8988T (cell line): Measurements from ENCODE around the gene SLC25A41.

Experiments used
- DNase-seq: peaks from one replicate; pipeline ENCODE4 v3.0.0; 2011

SLC25A41 gene

DNA sequence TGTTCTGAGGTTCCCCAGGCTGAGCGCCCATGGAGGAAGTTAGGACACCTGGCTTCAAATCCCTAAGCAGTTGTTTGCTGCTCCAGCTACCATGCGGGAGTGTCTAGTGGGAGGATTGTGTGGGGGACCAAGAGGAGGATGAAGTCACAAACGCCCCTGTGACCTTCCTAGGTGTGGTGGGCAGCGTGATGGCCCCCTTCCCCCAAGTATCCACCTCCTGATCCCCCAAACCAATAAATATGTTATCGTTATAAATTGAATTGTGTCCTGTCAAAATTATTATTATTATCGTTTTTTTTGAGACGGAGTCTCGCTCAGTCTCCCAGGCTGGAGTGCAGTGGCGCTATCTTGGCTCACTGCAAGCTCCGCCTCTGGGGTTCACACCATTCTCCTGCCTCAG is at the start of gene SLC25A41:
Gene SLC25A41, minus strand, starts transcription at position 101 of the 400 bp plus-strand sequence. Its CDS starts 70 bp downstream, at position 31.
- DNase-seq: no peak

DNA sequence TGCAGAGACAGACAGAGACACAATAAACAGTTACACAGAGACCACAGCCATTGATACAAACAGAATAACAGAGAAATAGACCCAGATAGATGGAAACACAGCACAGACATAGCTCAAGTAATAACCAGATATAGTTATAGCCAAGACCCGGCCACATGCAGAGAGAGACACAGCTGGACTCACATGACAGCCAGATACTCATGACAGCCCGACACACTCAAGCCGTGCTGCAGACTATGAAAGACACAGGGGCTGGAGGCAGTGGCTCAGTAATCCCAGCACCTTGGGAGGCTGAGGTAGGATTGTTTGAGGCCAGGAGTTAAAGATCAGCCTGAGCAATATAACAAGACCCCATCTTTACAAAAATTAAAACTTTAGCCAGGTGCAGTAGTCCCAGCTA is 49.7 kb upstream of the SLC25A41 start:
- no peak for DNase-seq

DNA sequence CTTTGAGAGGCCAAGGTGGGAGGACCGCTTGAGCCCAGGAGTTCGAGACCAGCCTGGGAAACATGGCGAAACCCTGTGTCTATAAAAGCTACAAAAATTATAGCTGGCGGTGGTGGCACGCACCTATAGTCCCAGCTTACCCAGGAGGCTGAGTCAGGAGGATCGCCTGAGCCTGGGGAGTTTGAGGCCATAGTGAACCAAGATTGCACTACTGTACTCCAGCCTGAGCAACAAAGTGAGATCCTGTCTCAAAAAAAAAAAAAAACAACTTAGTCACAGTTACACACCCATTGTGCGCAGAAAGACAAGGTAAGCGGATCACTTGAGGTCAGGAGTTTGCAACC is 48.8 kb upstream of the SLC25A41 start:
- no peak for DNase-seq

DNA sequence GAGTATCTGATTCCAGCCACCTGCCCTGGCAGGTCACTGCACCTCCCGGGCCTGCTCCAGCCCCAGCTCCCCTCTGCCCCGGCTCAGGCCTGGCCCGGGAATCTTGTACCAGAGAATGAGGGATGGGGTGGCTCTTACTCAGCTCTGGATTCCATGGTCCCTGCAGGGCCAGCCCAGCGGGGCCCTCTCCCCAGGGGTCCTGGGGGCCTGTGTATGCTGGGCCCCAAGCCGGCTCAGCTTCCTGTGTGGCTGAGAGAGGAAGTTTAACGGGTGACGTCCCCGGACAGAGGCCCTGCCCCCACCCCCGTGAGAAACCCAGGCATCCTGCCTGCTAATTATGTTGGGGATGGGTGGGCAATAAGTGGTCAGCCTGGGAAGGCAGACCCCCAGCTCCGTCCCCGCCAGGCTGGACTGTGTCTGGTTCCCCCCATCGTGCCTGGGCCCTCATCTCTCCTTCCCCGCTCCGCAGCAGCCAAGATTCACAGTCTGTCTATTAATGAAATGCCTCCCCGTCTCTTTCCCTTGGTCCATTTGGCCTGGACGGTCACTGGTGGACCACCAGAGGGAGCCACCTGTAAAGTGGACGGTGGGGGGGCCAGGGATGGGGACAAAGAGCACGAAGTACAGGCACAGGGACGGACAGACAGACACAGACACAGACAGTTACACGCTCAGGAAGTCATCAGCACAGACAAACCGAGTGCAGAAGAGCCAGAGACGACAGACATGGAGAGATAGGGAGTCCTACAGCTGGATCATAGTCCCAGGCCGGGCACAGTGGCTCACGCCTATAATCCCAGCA is 48.2 kb upstream of the SLC25A41 start, which contains the start of gene DENND1C:
Gene DENND1C, minus strand, starts transcription at position 247 of the 802 bp plus-strand sequence. Its CDS starts 92 bp downstream, at position 155.
- no peak for DNase-seq

DNA sequence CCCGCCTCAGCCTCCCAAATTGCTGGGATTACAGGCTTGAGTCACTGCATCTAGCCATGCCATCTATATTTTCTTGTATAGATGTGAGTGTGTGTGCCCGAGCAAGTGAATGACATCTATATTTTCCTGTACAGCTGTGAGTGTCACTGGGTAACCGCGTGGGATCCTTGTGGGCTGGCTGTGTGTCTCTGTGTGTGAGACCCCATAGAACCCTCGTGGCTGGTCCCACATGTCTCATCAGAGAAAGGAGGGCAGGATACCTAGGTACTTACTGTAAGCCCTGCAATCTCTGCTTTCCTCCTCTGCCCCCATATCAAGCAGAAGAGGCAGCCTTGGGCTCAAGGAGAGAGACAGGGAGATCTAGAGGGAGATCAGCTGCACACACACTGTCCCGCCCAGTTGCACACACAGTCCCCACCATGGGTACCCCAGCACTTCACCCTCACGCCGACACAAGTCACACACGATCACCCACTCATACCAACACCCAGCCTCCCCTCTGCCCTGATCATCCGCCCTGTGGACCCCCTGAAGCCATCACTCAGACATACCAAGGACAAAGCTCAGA is 47.4 kb upstream of the SLC25A41 start:
- no peak for DNase-seq

DNA sequence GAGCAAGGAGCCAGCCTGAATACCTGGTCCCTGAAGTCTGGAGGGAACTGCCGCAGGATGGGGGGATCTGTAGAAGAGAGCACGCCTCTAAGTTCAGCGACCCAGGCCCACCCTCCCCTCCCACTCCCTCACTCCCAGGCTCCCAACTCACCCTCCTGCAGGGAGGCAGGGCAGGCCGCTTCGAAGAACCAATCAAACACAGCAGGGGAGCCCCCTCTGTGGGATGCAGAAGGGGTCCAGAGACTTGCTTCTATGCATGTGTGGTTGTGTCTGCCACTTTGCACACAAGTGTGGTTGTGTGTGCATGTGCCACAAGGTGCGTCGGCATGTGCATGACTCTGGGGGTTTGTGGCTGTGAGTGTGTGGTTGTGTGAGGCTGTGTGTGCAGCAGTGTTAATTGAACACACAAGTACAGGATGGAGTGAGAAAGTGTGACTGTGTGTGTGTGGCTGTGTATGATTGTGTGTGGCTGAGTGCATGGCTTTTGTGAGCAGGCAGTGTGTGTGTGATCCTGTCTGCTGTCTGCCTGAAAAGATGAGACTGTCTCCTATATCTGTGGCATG is 46.4 kb upstream of the SLC25A41 start:
- DNase-seq: no peak

DNA sequence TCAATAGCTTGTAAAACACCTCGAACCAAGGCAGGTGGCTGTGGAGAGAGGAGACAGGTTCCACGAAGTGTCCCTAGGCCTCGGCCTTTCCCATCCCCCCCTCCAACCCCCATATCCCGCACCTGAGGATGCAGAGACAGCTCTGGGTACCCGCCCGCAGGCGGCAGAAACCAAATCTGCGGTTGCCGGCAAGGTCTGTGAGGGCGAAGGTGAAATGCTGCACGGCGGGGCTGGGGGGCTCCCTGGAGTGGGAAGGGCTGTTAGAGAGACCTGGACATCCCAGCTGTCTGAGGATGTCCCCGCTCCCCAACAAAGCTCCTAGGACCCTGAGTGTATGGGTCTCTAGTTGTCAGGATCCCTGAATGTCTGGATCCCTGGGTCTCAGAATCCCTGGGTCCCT is 45.3 kb upstream of the SLC25A41 start:
- no peak for DNase-seq

DNA sequence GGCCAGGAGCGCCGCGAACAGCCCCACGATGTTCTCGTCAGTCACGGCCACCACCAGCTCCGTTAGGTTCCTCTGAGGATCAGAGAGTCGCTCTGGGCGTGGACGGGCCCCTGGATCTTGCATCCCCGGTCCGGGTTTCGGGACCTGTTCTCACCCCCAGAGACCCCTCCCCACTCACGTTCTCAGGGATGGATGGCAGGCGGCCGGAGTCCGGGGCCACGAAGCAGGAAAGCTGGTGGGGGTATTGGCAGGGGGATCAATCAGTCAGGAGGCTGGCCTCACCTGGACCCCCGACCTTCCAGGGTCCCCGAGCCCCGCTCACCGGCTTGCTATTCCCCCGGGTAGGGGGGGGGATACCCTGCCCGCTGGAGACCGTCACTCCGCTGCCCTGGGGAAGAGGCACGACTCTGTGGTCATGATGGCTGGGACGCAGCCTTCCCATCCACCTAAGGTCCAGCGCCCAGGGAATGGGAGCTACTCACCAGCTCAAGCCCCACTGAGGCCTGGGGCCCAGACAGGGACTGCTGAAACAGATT is 43.4 kb upstream of the SLC25A41 start:
- DNase-seq: no peak

DNA sequence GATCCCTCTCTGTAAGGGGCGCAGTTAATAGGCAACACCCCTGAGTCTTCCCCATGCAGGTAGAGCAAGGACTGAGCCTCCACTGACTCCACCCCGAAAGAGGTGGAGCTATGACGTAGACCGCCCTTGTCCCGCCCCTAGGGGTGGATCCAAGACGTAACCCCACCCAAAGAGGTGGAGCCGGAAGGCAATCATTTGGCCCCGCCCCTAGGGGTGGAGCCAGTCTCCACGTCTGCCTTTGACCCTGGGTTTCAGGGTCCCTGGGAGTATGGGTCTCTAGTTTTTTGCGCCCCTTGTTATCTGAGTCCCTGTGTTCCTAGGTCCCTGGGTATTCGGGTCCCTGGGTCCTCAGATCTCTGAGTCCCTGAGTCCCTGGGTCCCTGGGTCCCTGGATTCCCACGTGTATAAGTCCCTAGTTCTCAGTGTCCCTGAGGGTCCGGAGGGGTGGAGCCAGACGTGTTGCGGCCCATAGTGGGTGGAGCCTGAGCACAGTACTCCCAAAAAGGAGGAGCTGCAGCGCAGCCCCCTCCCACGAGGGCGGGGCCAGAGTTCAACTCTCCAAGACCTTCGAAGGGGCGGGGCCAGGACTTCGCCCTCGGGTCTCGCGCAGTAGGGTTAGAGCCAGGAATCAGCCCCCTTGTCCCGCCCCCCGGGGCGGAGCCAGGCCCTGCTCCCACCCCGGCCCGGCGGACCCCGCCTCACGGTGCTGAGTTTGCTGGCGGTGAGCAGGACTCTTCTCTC is 42.8 kb upstream of the SLC25A41 start:
- DNase-seq: no peak

DNA sequence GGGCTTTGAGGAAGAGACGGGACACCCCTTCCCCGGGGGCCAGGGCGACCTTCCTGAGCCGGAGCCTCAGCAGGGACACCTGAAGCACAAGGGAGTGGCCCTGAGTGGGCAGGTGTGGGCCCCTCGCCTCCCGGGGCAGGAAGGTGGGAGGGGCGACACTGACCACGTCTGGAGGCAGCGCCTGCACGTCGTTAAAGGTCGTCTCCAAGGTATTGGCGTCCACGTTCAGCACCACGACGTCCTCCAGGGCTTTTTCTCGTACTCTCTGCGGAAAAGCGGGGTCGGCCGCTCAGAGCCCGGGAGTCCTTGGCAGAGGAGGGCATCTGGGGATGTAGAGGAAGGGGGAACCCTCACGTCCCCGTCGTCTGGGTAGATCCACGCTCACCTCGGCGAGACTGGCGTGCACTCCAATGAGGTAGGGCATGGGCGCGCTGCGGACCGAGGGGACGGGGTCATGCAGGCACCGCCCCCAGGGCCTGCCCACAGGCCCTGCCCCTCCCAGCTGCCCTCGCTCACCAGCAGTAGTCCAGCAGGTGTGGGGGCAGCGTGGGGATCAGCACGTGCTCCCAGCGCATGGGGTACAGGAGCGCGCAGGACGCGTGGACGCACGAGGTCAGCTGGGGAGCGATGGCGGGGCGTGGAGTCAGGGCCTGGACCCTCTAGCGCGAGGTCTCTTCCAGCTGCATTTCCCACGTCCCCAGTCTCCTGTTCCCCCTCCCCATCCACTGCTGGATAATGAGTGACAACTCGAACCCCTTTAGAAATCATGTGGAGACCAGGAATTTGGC is 42.0 kb upstream of the SLC25A41 start:
- DNase-seq: no peak

DNA sequence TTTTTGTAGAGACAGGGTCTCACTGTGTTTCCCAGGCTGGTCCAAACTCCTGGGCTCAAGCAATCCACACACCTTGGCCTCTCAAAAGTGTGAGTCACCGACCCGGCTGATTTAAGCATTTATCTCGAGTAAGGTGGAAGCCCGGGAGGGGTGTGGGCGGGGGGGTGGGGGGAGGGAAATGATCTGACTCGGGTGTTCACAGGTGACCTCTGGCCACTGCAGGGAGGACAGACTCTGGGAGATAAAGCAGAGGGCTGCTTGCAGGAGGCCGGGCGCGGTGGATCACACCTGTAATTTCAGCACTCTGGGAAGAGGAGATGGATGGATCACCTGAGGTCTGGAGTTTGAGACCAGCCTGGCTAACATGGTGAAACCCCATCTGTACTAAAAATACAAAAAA is 40.1 kb upstream of the SLC25A41 start:
- no peak for DNase-seq

DNA sequence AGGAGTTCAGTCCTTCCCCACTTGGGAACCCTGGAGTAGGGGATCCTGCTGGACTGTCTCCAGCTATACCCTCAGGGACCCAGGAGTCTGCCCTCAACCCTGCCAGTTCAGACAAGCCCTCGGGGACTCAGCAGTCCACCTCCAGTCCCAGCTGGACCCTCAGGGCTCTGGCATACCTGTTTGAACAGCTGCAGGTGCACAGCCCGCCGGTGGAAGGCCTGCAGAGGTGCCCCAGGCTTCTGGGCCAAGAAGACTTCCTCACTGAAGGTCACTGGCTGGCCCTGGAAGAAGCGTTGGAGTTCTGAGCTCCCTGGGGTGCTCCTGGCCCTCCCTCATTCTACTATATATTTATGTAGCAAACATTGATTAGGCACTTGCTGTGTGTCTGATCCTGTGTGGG is 39.1 kb upstream of the SLC25A41 start:
- DNase-seq: no peak

DNA sequence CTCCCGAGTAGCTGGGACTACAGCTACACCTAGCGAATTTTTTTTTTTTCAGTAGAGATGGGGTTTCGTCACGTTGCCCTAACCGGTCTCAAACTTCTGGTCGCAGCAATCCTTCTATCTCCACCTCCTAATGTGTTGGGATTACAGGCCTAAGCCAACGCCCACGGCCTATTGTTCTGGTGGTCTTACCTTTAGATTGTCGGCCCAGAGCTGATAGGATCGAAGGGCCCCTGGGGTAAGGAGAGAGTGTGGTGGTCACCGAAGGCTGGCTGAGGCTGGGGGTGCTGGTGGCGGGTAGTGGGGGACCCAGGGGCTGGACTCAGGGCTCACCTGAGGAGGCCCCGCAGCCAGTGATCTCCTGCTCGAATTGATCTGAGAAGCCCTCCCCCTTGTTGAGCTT is 37.5 kb upstream of the SLC25A41 start:
- no peak for DNase-seq

DNA sequence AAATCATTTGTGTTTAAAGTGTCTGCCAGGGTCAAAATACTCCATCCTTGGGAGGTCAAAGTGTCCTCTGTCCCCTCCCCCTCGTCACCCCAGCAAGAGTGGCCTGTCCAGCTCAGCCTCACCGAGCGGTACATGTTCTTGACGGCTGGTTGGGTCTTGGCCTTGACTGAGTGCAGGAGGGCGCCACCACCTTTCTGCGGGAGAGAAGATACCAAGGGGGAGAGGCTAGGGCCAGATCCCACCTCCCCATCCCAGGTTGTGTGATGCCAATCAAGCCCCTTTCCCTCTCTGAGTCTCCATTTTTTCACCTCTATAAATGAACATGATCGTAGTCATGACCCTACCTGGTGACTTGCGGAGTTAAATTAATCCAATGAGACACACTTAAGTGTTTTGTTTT is 36.6 kb upstream of the SLC25A41 start:
- no peak for DNase-seq

DNA sequence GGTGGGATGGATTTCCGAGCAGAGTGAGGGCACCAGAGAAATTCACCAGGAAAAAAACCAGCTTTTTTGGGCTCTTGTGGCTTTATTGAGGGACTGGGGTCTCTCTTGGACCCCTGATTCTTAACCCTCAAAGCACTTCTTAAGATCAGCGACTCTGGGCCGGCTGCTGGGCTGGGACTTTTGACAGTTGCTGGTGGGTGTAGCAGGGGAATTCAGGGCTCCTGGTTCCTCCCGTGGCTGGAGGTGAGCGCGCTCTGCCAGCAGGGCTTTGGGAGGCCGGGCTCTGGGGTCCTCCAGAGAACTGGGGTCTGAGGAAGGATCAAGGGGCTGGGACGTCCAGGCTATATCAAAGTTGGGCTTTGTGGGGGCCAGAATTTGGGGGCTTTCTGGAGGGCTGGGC is 33.8 kb upstream of the SLC25A41 start:
- no peak for DNase-seq

DNA sequence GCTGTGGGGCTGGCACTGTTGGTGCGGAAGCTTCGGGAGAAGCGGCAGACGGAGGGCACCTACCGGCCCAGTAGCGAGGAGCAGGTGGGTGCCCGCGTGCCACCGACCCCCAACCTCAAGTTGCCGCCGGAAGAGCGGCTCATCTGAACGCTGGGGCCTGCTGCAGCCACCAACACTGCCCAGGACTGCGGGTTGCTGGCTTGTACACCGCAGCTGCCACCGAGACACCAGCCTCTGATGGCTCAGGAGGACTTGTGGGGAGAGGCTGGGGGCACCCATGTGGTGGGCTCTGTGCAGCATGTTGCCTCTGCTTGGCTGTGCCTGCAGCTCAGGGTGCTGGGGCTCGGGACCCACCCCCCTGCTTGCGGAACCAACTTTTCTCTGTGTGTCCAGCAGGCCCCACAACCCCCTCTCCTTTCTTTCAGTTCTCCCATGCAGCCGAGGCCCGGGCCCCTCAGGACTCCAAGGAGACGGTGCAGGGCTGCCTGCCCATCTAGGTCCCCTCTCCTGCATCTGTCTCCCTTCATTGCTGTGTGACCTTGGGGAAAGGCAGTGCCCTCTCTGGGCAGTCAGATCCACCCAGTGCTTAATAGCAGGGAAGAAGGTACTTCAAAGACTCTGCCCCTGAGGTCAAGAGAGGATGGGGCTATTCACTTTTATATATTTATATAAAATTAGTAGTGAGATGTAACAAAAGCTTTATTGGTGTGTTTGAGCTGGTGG is 33.1 kb upstream of the SLC25A41 start:
- DNase-seq: no peak

DNA sequence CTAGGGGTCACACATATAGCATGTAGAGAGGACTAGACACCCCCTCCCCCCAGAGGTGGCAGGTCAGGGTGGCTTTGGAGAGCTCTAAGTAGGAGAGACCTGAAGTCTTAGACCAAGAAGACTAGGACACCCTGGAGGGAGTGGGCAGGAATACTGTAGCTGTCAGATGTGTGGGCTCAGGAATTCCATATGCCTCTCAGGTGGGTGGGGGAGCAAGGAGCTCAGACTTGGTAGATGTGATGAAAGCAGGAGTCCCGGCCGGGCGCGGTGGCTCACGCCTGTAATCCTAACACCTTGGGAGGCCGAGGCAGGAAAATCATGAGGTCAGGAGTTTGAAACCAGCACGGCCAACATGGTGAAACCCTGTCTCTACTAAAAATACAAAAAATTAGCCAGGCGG is 32.1 kb upstream of the SLC25A41 start:
- DNase-seq: no peak

DNA sequence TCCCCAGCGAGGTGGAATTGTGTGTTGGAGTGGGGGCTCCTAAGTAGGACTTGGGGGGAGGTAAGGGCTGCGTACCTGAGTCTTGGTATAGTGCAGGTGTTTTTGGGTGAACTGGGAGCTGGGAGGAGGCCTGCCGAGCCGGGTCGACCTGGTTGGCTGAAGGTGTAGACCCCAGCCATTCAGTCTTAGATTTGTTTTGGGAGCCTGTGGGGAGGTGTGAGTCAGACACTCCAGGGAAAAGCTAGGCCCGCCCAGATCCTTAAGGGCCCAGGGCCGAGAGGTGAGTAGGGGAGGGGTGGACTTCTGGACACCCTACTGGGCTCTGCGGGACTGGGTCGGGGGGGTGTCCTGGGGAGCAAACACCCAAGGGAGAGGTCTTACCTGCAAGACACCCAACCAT is 31.4 kb upstream of the SLC25A41 start:
- no peak for DNase-seq

DNA sequence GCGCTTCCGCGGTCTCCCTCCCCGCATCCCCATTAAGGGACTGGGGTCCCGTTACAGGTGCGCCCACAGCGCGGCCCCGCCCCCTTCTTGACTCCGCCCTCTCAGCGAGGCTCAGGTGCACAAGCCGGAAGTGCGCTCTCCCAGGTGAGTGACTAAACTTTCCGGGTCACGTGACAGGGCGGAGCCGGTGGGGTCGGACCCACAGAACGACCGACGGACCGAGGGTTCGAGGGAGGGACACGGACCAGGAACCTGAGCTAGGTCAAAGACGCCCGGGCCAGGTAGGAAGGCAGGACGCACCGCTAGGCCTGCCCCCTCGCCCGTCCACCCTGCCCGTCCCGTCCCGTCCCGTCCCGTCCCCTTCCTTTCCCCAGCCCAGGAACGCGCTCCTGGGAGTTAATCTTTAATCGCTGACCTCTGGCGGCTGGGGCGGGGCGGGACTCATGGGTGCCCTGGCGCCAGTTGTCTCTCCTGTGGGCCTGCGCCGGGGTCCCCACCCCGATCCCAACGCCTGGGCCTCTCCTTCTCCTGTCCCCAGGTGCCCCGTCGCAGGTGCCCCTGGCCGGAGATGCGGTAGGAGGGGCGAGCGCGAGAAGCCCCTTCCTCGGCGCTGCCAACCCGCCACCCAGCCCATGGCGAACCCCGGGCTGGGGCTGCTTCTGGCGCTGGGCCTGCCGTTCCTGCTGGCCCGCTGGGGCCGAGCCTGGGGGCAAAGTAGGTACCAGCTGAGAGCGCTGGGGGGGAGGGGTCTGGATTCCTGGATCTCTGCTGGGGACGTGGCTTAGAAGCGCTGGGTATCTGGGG is 30.7 kb upstream of the SLC25A41 start, which contains the start of gene CRB3:
Gene CRB3, plus strand, starts transcription at position 202 of the 804 bp plus-strand sequence. Its CDS starts 431 bp downstream, at position 633.
- no peak for DNase-seq

DNA sequence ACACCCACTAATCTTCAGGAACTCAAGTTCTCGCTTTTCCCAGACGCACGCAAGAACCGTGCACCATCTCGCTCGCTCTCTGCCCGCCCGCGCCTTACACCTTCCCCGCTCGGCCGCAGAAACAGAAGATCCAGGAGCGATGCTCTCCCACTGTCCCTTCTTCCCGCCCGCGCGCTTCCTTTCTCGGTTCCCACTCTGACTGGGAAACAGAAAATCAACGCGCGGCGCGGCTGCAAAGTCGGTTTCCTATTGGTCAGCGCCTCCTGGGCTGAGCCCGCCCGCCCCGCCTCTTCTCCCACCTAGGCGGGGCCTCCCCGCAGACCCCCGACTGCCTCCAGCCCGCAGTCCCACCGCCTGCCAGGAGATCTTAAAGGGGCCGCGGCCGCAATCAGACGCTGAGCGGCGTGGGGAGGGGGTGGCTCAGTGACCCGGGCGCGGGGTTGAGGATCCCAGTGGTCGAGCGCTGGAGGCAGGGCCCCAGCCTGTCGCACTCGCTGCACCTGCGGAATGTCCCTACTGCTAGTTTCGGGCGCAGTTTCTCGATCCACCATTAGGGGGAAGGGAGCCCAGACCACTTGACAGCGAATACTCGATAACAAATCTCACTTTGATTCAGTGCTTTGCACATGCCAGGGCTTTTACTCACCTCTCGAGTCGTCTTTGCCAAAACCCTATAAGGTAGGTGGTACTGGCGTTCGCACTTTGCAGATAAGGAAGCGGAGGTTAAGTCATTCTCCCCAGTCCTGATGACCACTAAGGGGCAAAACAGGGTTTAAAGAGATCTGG is 26.7 kb upstream of the SLC25A41 start:
- DNase-seq: peak; percentile 93
